Lower leg skin (tissue), 3 donors: ENCODE measurements around the gene TMEM243.

ENCODE experiments used
- POLR2A ChIP-seq, 2 donors: fragments of 450-650 bp; IDR thresholded peaks; one replicate each; pipeline ENCODE4 v1.6.1; 2016 to 2017; ENCODE audit warnings: antibody characterized with exemption in 2 of 2, mild to moderate bottlenecking in 1 of 2, moderate library complexity in 1 of 2
- TF ChIP-seq, protein P1 (sequence below), 3 donors: fragments of 450-650 bp; IDR thresholded peaks; one replicate each; pipeline ENCODE4 v1.5.1; 2016; ENCODE audit warnings: antibody characterized with exemption in 3 of 3, mild to moderate bottlenecking in 3 of 3, moderate library complexity in 2 of 3

DNA sequence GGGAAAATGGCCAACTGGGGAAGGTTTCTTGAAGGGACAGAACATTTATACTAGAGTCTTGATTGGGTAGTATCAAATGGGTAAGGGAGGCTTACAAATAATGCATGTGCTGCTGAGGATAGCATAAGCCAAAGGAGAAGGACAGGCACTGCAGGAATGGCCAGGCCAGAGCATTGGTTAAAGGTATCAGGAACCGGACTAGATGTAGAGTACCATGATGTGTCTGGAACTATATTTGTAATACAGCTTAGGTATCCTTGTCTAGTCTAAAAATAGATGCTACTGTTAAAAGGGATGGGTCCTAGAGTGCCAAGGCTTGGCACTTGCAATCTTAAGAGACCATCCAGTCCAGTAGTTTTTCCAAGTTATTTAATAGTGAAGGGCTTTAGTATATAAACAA lies 20.3 kb downstream of the TMEM243 start:
- no peak for TF ChIP-seq POLR2A (IDR thresholded peaks at IDR 0.05)
- TF ChIP-seq, protein P1, sequence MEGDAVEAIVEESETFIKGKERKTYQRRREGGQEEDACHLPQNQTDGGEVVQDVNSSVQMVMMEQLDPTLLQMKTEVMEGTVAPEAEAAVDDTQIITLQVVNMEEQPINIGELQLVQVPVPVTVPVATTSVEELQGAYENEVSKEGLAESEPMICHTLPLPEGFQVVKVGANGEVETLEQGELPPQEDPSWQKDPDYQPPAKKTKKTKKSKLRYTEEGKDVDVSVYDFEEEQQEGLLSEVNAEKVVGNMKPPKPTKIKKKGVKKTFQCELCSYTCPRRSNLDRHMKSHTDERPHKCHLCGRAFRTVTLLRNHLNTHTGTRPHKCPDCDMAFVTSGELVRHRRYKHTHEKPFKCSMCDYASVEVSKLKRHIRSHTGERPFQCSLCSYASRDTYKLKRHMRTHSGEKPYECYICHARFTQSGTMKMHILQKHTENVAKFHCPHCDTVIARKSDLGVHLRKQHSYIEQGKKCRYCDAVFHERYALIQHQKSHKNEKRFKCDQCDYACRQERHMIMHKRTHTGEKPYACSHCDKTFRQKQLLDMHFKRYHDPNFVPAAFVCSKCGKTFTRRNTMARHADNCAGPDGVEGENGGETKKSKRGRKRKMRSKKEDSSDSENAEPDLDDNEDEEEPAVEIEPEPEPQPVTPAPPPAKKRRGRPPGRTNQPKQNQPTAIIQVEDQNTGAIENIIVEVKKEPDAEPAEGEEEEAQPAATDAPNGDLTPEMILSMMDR (IDR thresholded peaks at IDR 0.05), result no peak
